ENCODE results near the gene LRRC4C.

DNA sequence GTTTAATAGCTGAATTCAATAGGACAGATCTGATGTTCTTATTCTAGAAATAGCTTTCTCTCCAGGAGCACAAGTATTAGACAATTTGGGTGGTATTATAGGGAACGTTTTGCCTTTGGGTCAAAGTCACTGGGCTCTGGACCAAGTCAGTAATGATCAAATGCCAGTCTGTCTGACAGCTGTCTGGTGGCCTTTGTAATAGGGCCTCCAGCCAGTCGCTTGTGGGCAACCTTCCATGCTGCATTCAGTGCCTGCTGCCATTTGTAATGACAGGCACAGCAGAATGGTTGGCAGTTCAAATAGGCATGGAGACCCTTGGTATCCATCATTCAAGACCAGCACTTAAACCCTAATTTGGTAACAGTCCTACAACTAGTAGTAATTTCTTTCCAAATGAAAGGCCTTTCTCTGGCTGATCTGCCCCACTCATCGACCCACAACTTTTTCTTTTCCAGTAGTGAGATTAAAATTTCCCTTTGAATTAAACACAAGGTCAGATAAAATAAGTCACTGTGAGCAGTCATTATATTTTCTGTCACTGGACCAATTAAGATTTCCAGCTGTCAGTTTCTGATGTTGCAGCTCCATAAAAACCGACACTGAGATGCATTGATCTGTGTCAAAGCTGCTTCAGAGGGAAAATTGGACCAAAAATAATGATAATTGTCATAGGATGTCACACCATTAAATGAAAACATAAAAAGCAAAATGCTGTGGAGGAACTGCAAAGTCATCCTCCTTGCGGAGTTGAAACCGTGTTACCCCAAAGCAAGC is 1038.1 kb downstream of the LRRC4C start:
- TF ChIP-seq, protein P1, sequence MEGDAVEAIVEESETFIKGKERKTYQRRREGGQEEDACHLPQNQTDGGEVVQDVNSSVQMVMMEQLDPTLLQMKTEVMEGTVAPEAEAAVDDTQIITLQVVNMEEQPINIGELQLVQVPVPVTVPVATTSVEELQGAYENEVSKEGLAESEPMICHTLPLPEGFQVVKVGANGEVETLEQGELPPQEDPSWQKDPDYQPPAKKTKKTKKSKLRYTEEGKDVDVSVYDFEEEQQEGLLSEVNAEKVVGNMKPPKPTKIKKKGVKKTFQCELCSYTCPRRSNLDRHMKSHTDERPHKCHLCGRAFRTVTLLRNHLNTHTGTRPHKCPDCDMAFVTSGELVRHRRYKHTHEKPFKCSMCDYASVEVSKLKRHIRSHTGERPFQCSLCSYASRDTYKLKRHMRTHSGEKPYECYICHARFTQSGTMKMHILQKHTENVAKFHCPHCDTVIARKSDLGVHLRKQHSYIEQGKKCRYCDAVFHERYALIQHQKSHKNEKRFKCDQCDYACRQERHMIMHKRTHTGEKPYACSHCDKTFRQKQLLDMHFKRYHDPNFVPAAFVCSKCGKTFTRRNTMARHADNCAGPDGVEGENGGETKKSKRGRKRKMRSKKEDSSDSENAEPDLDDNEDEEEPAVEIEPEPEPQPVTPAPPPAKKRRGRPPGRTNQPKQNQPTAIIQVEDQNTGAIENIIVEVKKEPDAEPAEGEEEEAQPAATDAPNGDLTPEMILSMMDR (IDR thresholded peaks at IDR 0.05) = no peak
- TF ChIP-seq EZH2phosphoT487 (IDR thresholded peaks at IDR 0.05) (no peak), EZH2 (IDR thresholded peaks at IDR 0.05) (no peak)
